Fibroblast of skin of back (primary cell): Measurements from ENCODE around the gene ADA.

Source experiments
- DNase-seq: peaks from one replicate; pipeline ENCODE4 v3.0.0-alpha.2; 2013

ADA gene

DNA sequence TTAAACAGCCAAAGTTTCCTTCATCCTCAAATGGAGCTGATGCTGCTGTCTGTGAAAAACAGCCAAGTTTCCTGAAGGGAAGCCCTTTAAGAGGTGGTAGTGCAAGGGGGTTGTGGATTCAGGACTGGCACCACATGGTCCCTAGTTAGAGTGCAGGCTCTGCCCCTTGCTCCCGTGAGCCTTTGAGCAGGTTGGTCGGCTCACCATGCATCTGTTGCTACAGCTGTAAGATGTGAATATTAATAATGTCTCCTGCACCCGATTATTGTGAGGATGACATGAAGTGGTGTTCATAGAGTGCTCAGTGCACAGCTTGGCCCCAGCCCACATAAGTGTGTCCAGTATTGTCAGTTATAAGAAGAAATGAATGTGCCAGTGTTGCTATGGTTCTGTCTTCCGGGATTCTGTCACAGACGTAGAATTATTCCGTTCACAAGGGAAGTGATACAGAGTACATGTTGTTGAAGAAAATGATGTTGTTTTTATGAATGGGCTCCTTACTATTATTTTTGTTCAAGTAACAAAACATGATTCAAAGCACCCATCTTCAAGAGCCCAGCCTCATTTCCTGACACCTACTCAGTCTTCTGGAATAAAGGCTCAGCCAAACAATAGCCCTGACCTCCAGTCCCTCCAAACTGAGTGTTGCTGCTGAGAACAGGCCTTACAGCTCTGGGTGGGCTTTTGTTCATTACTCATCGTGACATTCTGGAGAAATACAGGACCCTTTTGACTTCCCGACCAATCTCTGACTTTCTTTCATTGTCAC is 72.0 kb downstream of the ADA start:
- peak; percentile 42 for DNase-seq

- DNase-seq = peak; percentile 71
Measured at GRCh38 chr20:44576297-44576696, 75.2 kb downstream of the ADA start.

GRCh38 chr20:44574372-44574771 is 77.1 kb downstream of the ADA start:
- DNase-seq = no peak

- DNase-seq = no peak
Measured at GRCh38 chr20:44573501-44573869, 78.0 kb downstream of the ADA start.

- peak; percentile 97 for DNase-seq
Measured at GRCh38 chr20:44572551-44573500, 78.7 kb downstream of the ADA start.

DNA sequence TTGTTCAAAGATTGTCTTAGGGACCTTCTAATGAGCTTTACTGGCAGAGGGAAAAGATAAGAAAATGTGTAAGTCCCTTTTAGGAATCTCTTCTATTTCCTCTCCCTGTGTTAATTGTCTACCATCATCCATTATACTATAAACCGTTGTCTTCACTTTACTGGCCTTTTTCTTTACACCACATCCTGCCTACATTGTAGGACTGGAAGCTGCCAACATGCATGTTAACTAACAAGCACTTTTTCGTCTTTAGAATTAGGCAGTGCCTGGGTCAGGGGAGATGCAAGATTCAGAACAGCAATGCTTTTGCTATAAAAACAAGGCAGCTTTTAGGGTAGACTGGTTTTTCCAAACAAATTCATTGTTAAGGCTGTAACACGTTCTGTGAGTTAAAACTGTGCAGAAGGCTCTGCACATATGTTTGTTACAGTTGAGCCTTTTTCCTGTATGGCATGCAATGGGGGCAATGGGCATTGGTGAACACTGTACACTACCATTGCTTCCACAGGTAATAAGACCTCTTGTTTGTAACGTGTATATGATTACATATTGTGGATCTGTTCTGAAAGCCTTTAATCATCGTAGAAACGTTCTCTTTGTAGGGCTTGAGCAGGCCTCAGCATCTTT is 80.0 kb downstream of the ADA start:
- DNase-seq = no peak

- DNase-seq = no peak
Measured at GRCh38 chr20:44570367-44570766, 81.1 kb downstream of the ADA start.
